SU-DHL-6 (cell line): ENCODE results near the gene SIK2.
A peak's percentile ranks its signal among the peaks of the same experiment; 100 is the strongest.

ENCODE experiments used
- H2AFZ ChIP-seq: fragments of 200-600 bp; sonication (generic); 2 replicates; pipeline ENCODE4 v1.6.1; 2014; ENCODE audit warnings: low read depth, mild to moderate bottlenecking, moderate library complexity, mixed read lengths, antibody characterized with exemption, low read length; ENCODE audit not compliant: severe bottlenecking
- H3F3A ChIP-seq: fragments of 200-600 bp; shearing (Covaris generic); 2 replicates; pipeline ENCODE4 v1.6.0; 2016; ENCODE audit warnings: antibody characterized with exemption, mild to moderate bottlenecking; ENCODE audit not compliant: insufficient read depth
- H3K27ac ChIP-seq: fragments of 200-600 bp; sonication (generic); 2 replicates; pipeline ENCODE4 v1.5.1; 2016; ENCODE audit warnings: low read depth, mild to moderate bottlenecking, low read length, moderate library complexity, mixed read lengths
- H3K27me3 ChIP-seq: fragments of 200-600 bp; sonication (generic), shearing (Covaris generic); 2 replicates; pipeline ENCODE4 v1.6.0; 2014; ENCODE audit warnings: mild to moderate bottlenecking, low read length
- H3K36me3 ChIP-seq: fragments of 200-600 bp; sonication (generic); 2 replicates; pipeline ENCODE4 v1.6.1; 2014; ENCODE audit warnings: mild to moderate bottlenecking, low read length, mixed read lengths
- H3K4me2 ChIP-seq: fragments of 300-600, 200-600 bp; shearing (Covaris generic), sonication (generic); 2 replicates; pipeline ENCODE4 v1.6.0; 2014; ENCODE audit warnings: low read length, low read depth, mild to moderate bottlenecking; ENCODE audit not compliant: poor library complexity, severe bottlenecking
- H3K4me3 ChIP-seq: fragments of 200-600 bp; sonication (generic); 2 replicates; pipeline ENCODE4 v1.5.1; 2014; ENCODE audit warnings: antibody characterized with exemption, low read length, mild to moderate bottlenecking, mixed read lengths; ENCODE audit not compliant: insufficient read depth, poor library complexity, severe bottlenecking
- H3K79me2 ChIP-seq: fragments of 200-600 bp; sonication (generic); 2 replicates; pipeline ENCODE4 v1.6.1; 2014; ENCODE audit warnings: mild to moderate bottlenecking, low read length, moderate library complexity; ENCODE audit not compliant: insufficient read depth
- H3K9ac ChIP-seq: fragments of 200-600 bp; sonication (generic); 2 replicates; pipeline ENCODE4 v1.7.0; 2014; ENCODE audit warnings: mild to moderate bottlenecking, low read length
- H3K9me2 ChIP-seq: fragments of 200-600 bp; sonication (generic); replicated peaks from 2 replicates; pipeline ENCODE4 v1.6.1; 2014; ENCODE audit warnings: low read length; ENCODE audit not compliant: insufficient read depth
- H3K9me3 ChIP-seq: fragments of 200-600 bp; sonication (generic); 2 replicates; pipeline ENCODE4 v1.6.1; 2014; ENCODE audit warnings: low read length, mixed read lengths; ENCODE audit not compliant: insufficient read depth
- H4K20me1 ChIP-seq: fragments of 200-600 bp; sonication (generic); 2 replicates; pipeline ENCODE4 v1.6.1; 2014; ENCODE audit warnings: low read depth, mild to moderate bottlenecking, antibody characterized with exemption, low read length, moderate library complexity, mixed read lengths
- EZH2phosphoT487 ChIP-seq: fragments of 200-600 bp; sonication (generic), shearing (Covaris generic); conservative IDR thresholded peaks from 2 replicates; pipeline ENCODE4 v1.6.1; 2018; ENCODE audit warnings: mild to moderate bottlenecking, antibody characterized with exemption, low read length, moderate library complexity, mixed read lengths
- TF ChIP-seq, protein P1 (sequence below): fragments of 200-600 bp; sonication (generic); IDR thresholded peaks from one replicate; pipeline ENCODE4 v1.5.1; 2017; ENCODE audit warnings: antibody characterized with exemption, mild to moderate bottlenecking, low read length, moderate library complexity; ENCODE audit not compliant: insufficient read depth, poor library complexity, severe bottlenecking

SIK2 gene

DNA sequence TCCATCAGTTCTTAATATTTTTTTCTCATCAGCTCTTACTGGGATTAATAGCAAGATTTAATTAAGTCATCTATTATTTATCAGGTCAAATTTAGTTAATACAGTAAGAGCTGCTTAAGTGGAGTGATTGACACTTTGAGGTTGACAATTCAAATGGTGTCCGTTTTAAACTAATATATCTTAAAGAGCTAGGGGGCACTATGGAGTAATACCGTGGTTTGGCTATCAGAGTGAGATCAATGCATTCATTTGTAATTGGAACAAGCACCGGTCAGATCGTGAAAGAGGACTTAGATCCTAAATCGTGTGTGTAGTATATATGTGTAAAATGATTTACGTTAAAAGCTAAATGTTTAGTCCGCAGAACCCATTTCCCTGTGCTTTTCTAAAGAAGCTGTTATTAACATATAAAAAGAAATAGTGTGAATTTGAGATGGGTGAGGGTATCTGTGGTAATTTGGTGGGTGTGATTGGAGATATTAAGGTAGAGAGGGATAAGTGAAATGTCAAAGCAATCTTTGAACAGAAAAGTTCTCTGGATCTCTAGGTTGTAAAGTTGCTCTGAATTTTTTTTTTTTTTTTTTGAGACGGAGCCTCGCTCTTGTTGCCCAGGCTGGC, 2.3 kb downstream of the SIK2 start:
- Histone ChIP-seq H3K27ac (no peak overlapping the region), H3K36me3 (no peaks in the 10 kb centered on the region), H3F3A (peaks cover 12% of the 10 kb centered on the region), H3K27me3 (no peaks in the 10 kb centered on the region), H3K4me3 (no peak overlapping the region), H3K4me2 (peak overlapping the region; percentile 77), H3K9me2 (no peaks in the 10 kb centered on the region), H3K79me2 (peaks cover 38% of the 10 kb centered on the region), H3K9ac (0 out of 2 replicates have a peak overlapping the region, but pooled peaks have one; percentile 84), H4K20me1 (0 out of 2 replicates have a peak, but pooled peaks cover 10% of the 10 kb centered on the region), H3K9me3 (no peaks in the 10 kb centered on the region), H2AFZ (no peak overlapping the region)
- TF ChIP-seq EZH2phosphoT487: no peak
- TF ChIP-seq, protein P1, sequence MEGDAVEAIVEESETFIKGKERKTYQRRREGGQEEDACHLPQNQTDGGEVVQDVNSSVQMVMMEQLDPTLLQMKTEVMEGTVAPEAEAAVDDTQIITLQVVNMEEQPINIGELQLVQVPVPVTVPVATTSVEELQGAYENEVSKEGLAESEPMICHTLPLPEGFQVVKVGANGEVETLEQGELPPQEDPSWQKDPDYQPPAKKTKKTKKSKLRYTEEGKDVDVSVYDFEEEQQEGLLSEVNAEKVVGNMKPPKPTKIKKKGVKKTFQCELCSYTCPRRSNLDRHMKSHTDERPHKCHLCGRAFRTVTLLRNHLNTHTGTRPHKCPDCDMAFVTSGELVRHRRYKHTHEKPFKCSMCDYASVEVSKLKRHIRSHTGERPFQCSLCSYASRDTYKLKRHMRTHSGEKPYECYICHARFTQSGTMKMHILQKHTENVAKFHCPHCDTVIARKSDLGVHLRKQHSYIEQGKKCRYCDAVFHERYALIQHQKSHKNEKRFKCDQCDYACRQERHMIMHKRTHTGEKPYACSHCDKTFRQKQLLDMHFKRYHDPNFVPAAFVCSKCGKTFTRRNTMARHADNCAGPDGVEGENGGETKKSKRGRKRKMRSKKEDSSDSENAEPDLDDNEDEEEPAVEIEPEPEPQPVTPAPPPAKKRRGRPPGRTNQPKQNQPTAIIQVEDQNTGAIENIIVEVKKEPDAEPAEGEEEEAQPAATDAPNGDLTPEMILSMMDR: peak; percentile 52

DNA sequence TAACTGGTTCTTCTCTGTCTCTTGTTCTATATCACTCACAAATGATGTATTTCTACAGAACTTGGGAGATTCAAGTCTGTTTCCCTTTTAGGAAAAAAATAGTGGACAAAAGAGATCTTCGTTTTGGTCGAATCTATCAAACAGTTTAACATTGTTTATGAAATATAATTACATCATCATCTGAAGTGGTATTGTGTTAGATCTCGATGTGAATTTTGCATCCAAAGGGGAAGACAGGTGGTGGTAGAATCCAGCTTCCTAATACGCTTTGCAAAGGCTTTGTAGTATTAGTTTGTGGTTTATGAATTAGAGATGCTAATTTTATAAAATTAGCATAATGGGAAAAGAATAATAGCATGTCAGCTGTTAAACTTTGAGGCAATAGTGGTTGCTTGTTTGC, 3.4 kb downstream of the SIK2 start:
- H3K4me3 ChIP-seq: no peak overlapping the region
- 0 out of 2 replicates have a peak, but pooled peaks cover 10% of the 10 kb centered on the region for H4K20me1 ChIP-seq
- H3K4me2 ChIP-seq: no peak overlapping the region
- H3F3A ChIP-seq: peaks cover 12% of the 10 kb centered on the region
- no peak overlapping the region for H3K27ac ChIP-seq
- H2AFZ ChIP-seq: no peak overlapping the region
- H3K27me3 ChIP-seq: no peaks in the 10 kb centered on the region
- TF ChIP-seq, protein P1: no peak
- no peak for TF ChIP-seq EZH2phosphoT487
- H3K36me3 ChIP-seq: no peaks in the 10 kb centered on the region
- H3K79me2 ChIP-seq: peaks cover 38% of the 10 kb centered on the region
- no peaks in the 10 kb centered on the region for H3K9me3 ChIP-seq
- no peaks in the 10 kb centered on the region for H3K9me2 ChIP-seq
- no peak overlapping the region for H3K9ac ChIP-seq

DNA sequence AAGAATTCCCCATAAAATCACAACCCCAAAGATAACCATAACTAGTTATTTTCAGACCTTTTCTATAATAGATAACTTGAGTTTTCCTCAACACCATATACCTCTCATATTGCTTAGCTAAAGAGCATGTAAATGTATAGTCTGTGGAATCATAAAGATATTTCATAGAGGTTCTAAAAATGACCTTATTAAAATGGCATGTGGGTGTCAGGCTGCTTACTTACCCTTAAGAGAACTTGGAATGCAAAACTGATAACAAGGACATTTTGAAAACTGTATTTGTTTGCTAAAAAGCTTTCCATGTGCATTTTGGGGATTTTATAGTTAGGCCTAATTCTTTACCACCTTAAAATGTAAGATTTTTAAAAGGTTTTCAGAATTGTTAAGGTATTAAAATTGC, 4.7 kb downstream of the SIK2 start:
- no peak overlapping the region for H3K27ac ChIP-seq

More for the DNA sequence above, 4.7 kb downstream of the SIK2 start:
- H3K4me3 ChIP-seq: no peak overlapping the region
- no peak overlapping the region for H3K9ac ChIP-seq
- H3K4me2 ChIP-seq: no peak overlapping the region
- H3K79me2 ChIP-seq: peaks cover 38% of the 10 kb centered on the region
- H3F3A ChIP-seq: peaks cover 12% of the 10 kb centered on the region
- no peaks in the 10 kb centered on the region for H3K9me2 ChIP-seq
- TF ChIP-seq EZH2phosphoT487: no peak
- TF ChIP-seq, protein P1: no peak
- 0 out of 2 replicates have a peak, but pooled peaks cover 10% of the 10 kb centered on the region for H4K20me1 ChIP-seq
- no peaks in the 10 kb centered on the region for H3K9me3 ChIP-seq
- no peaks in the 10 kb centered on the region for H3K27me3 ChIP-seq
- H2AFZ ChIP-seq: no peak overlapping the region
- H3K36me3 ChIP-seq: no peaks in the 10 kb centered on the region
